ENCODE measurements around the gene CEP128.

DNA sequence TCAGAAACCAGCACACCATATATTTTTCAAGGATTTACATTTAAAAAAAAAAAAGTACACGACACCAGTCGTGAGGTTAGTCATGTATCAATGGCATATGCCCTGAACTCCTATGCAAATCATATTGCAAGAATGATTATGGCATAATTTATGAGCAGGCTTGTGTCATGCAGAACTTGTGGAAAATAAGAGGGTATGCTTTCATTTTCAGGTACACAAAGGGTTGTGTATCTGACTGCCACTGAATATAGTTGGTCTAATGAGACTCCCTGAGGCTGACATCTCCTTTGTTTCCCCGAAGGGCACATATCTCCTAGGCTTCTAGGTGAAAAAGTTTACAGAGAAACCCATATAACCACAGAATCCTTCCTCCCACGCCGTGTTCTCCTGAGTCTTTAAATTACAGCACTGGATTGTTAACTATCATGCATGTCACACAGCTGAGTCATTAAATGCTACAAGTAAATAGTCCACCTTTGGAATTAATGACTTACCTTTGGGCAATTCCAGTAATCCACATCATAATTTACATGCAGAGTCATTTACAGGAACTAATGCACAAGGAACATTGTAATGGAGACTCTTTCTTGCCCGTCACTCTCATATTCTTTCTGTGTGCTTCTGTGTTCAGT, 373.5 kb downstream of the CEP128 start:
- TF ChIP-seq, protein P1, sequence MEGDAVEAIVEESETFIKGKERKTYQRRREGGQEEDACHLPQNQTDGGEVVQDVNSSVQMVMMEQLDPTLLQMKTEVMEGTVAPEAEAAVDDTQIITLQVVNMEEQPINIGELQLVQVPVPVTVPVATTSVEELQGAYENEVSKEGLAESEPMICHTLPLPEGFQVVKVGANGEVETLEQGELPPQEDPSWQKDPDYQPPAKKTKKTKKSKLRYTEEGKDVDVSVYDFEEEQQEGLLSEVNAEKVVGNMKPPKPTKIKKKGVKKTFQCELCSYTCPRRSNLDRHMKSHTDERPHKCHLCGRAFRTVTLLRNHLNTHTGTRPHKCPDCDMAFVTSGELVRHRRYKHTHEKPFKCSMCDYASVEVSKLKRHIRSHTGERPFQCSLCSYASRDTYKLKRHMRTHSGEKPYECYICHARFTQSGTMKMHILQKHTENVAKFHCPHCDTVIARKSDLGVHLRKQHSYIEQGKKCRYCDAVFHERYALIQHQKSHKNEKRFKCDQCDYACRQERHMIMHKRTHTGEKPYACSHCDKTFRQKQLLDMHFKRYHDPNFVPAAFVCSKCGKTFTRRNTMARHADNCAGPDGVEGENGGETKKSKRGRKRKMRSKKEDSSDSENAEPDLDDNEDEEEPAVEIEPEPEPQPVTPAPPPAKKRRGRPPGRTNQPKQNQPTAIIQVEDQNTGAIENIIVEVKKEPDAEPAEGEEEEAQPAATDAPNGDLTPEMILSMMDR (IDR thresholded peaks at IDR 0.05; ENCODE audit: low read depth, low read length) = no peak
- no peak for TF ChIP-seq EZH2phosphoT487 (IDR thresholded peaks at IDR 0.05; ENCODE audit: low read depth)
